HepG2 (cell line): Measurements from ENCODE around the gene LCN2. TPM values are rescaled to one million over a fixed set of nuclear protein-coding genes. Genes with fewer than 3 reads are reported as not detected.

Experiments used
- CREB1 ChIP-seq, 2 experiments: fragments of 450-650 bp in 1 of 2; IDR thresholded peaks; 2 replicates each; pipeline ENCODE4 v1.6.1; 2016 to 2017; ENCODE audit warnings: control low read depth in 1 of 2, mild to moderate bottlenecking in 1 of 2, missing compliant biosample characterization in 1 of 2, missing genetic modification characterization in 1 of 2
- HDAC2 ChIP-seq: sonication (generic); formaldehyde crosslinking; IDR thresholded peaks from 2 replicates; pipeline ENCODE4 v1.4.0; 2020; ENCODE audit warnings: missing genetic modification reagents
- JUND ChIP-seq: sonication (generic); formaldehyde crosslinking; IDR thresholded peaks from 2 replicates; pipeline ENCODE4 v1.8.0; 2022; ENCODE audit warnings: mild to moderate bottlenecking, missing genetic modification reagents
- KLF11 ChIP-seq: IDR thresholded peaks from 2 replicates; pipeline ENCODE4 v1.6.1; 2016; ENCODE audit warnings: missing compliant biosample characterization
- RBM39 ChIP-seq: fragments of 200-400 bp; formaldehyde crosslinking; IDR thresholded peaks from one replicate; pipeline ENCODE4 v1.6.1; 2018; ENCODE audit warnings: antibody characterized with exemption, mild to moderate bottlenecking, low read depth, low read length; ENCODE audit not compliant: poor library complexity, severe bottlenecking
- SP4 ChIP-seq: sonication (generic); formaldehyde crosslinking; IDR thresholded peaks from 2 replicates; pipeline ENCODE4 v1.8.1; 2023; ENCODE audit warnings: mild to moderate bottlenecking, missing genetic modification reagents
- TGIF2 ChIP-seq: IDR thresholded peaks from 2 replicates; pipeline ENCODE4 v1.6.1; 2016; ENCODE audit warnings: control low read depth, missing compliant biosample characterization
- ZMYM3 ChIP-seq: sonication (generic); formaldehyde crosslinking; IDR thresholded peaks from 2 replicates; pipeline ENCODE4 v1.5.1; 2020; ENCODE audit warnings: mild to moderate bottlenecking, missing genetic modification reagents
- ZNF225 ChIP-seq: sonication (generic); formaldehyde crosslinking; IDR thresholded peaks from 2 replicates; pipeline ENCODE4 v1.4.0; 2020; ENCODE audit warnings: mild to moderate bottlenecking, missing genetic modification reagents
- ZNF34 ChIP-seq: sonication (generic); formaldehyde crosslinking; IDR thresholded peaks from 2 replicates; pipeline ENCODE4 v1.4.0; 2020; ENCODE audit warnings: mild to moderate bottlenecking, missing genetic modification reagents, borderline replicate concordance
- ZNF484 ChIP-seq: sonication (generic); formaldehyde crosslinking; IDR thresholded peaks from 2 replicates; pipeline ENCODE4 v1.5.1; 2020; ENCODE audit warnings: mild to moderate bottlenecking, low read depth, missing genetic modification reagents, borderline replicate concordance
- ZNF550 ChIP-seq: sonication (generic); formaldehyde crosslinking; IDR thresholded peaks from 2 replicates; pipeline ENCODE4 v1.4.0; 2020; ENCODE audit warnings: mild to moderate bottlenecking, missing genetic modification reagents, borderline replicate concordance
- polyA plus RNA-seq, 8 experiments: library from polyadenylated mRNA; depleted of rRNA in 3 of 8; stranded (reverse) in 7 of 8; unstranded in 1 of 8; fragments of >200 nt; fragmentation: Illumina TruSeq in 4 of 8; extraction: Trizol in 4 of 8; gene quantifications; 2 replicates each; pipeline versions ENCODE4 v1.2.1 to v1.2.3, GENCODE V29; 2011 to 2016; ENCODE audit warnings: low read depth in 4 of 8, missing spikeins in 1 of 8, mixed read lengths in 1 of 8; ENCODE audit not compliant: insufficient read depth in 1 of 8
- total RNA-seq, 5 experiments: library from RNA; depleted of rRNA; stranded (reverse); fragments of >200 nt; fragmentation: Illumina TruSeq; extraction: Trizol; gene quantifications; 2 replicates each; pipeline ENCODE4 v1.2.3, GENCODE V29; 2016; ENCODE audit warnings: low read depth in 1 of 5
- TF ChIP-seq, protein P1 (sequence below): sonication (generic); formaldehyde crosslinking; IDR thresholded peaks from 2 replicates; pipeline ENCODE4 v1.4.0; 2020; ENCODE audit warnings: mild to moderate bottlenecking, missing genetic modification reagents
- TF ChIP-seq, protein P2 (sequence below): sonication (generic); formaldehyde crosslinking; IDR thresholded peaks from 2 replicates; pipeline ENCODE4 v1.5.0; 2020; ENCODE audit warnings: mild to moderate bottlenecking, missing genetic modification reagents, borderline replicate concordance
- TF ChIP-seq, protein P3 (sequence below), 2 experiments: sonication (generic) in 1 of 2; formaldehyde crosslinking in 1 of 2; IDR thresholded peaks; 2 replicates each; pipeline versions ENCODE4 v1.5.1 to v1.6.1; 2011 to 2020; ENCODE audit warnings: borderline replicate concordance in 1 of 2, low read depth in 1 of 2, low read length in 1 of 2, mild to moderate bottlenecking in 1 of 2, missing genetic modification reagents in 1 of 2, moderate library complexity in 1 of 2
- TF ChIP-seq, protein P4 (sequence below): sonication (generic); formaldehyde crosslinking; conservative IDR thresholded peaks from 2 replicates; pipeline ENCODE4 v1.8.0; 2022; ENCODE audit warnings: missing genetic modification reagents

The LCN2 gene
- total and polyA plus RNA-seq, 2 of the 13 experiments (the other 11 are each of a cell fraction or from before 2014, with no cell fraction given) = 0.38 to 1.4 TPM

DNA sequence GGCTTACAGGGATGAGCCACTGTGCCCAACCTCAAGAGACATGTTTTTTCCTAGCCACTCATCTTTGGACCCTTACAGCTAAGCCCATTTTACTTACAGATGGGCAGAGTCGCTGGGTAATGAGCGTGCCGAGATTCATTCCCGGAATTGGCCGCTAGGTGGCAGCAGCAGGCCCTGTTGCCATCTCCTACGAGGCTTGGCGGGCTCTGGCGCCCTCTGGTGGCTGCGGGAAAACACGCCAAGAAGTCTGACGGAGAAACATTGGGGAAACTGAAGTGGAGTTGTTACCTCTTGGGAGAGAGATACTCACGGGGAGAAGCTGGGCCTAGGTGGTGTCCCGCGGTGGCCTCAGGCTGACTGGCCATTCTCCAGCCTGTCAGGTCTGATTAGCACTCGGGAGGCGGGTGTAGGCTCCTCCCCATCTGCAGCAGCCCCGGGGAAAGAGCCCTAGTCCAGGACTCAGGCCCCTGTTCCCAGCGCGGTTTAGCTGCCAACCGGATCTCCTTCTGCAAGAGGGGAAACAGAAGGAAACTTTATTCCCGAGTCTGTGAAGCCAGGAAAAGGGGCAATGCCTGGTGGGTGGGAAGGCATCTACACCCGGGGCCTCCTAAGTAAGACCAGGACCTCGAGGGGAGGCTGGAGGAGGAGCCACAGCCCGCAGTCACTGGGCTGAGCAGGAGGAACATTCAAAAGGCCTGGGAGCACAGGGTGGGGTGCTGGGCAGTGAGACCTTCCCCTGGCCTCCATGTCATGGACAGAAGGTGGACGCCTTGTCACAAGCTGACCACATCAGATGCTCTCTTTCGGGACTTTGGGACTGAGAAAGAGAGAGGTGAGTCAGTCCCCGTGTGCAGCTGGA is 31.4 kb upstream of the LCN2 start (continued):
- TF ChIP-seq, protein P1, sequence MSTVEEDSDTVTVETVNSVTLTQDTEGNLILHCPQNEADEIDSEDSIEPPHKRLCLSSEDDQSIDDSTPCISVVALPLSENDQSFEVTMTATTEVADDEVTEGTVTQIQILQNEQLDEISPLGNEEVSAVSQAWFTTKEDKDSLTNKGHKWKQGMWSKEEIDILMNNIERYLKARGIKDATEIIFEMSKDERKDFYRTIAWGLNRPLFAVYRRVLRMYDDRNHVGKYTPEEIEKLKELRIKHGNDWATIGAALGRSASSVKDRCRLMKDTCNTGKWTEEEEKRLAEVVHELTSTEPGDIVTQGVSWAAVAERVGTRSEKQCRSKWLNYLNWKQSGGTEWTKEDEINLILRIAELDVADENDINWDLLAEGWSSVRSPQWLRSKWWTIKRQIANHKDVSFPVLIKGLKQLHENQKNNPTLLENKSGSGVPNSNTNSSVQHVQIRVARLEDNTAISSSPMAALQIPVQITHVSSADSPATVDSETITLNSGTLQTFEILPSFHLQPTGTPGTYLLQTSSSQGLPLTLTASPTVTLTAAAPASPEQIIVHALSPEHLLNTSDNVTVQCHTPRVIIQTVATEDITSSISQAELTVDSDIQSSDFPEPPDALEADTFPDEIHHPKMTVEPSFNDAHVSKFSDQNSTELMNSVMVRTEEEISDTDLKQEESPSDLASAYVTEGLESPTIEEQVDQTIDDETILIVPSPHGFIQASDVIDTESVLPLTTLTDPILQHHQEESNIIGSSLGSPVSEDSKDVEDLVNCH (CRISPR knock-in tag) = no peak
- peak; percentile 41; the same call in 1 of the 2 replicates for TF ChIP-seq CREB1 (IDR thresholded peaks at IDR 0.05)
- TF ChIP-seq CREB1 (CRISPR knock-in tag; IDR thresholded peaks at IDR 0.05) = no peak
- TF ChIP-seq ZMYM3 (CRISPR knock-in tag) = peak; percentile 97
- TF ChIP-seq ZNF484 = no peak
- TF ChIP-seq, protein P2, sequence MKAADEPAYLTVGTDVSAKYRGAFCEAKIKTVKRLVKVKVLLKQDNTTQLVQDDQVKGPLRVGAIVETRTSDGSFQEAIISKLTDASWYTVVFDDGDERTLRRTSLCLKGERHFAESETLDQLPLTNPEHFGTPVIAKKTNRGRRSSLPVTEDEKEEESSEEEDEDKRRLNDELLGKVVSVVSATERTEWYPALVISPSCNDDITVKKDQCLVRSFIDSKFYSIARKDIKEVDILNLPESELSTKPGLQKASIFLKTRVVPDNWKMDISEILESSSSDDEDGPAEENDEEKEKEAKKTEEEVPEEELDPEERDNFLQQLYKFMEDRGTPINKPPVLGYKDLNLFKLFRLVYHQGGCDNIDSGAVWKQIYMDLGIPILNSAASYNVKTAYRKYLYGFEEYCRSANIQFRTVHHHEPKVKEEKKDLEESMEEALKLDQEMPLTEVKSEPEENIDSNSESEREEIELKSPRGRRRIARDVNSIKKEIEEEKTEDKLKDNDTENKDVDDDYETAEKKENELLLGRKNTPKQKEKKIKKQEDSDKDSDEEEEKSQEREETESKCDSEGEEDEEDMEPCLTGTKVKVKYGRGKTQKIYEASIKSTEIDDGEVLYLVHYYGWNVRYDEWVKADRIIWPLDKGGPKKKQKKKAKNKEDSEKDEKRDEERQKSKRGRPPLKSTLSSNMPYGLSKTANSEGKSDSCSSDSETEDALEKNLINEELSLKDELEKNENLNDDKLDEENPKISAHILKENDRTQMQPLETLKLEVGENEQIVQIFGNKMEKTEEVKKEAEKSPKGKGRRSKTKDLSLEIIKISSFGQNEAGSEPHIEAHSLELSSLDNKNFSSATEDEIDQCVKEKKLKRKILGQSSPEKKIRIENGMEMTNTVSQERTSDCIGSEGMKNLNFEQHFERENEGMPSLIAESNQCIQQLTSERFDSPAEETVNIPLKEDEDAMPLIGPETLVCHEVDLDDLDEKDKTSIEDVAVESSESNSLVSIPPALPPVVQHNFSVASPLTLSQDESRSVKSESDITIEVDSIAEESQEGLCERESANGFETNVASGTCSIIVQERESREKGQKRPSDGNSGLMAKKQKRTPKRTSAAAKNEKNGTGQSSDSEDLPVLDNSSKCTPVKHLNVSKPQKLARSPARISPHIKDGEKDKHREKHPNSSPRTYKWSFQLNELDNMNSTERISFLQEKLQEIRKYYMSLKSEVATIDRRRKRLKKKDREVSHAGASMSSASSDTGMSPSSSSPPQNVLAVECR (CRISPR knock-in tag) = peak; percentile 66; the same call in 1 of the 2 replicates
- TF ChIP-seq SP4 (CRISPR knock-in tag) = peak; percentile 56; the same call in 1 of the 2 replicates
- no peak for TF ChIP-seq RBM39
- TF ChIP-seq, protein P3, sequence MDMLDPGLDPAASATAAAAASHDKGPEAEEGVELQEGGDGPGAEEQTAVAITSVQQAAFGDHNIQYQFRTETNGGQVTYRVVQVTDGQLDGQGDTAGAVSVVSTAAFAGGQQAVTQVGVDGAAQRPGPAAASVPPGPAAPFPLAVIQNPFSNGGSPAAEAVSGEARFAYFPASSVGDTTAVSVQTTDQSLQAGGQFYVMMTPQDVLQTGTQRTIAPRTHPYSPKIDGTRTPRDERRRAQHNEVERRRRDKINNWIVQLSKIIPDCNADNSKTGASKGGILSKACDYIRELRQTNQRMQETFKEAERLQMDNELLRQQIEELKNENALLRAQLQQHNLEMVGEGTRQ (IDR thresholded peaks at IDR 0.05; ENCODE audit: low read depth, low read length) = no peak
- TF ChIP-seq, protein P3 (CRISPR knock-in tag; IDR thresholded peaks at IDR 0.05; ENCODE audit: borderline replicate concordance) = no peak
- TF ChIP-seq TGIF2 (CRISPR knock-in tag) = no peak
- TF ChIP-seq ZNF34 (CRISPR knock-in tag) = 0 out of 2 replicates have a peak, but pooled peaks have one; percentile 48
- TF ChIP-seq ZNF225 (CRISPR knock-in tag) = no peak
- TF ChIP-seq ZNF550 = no peak
- TF ChIP-seq HDAC2 = peak; percentile 73; the same call in 1 of the 2 replicates
- no peak for TF ChIP-seq JUND (CRISPR knock-in tag)
- TF ChIP-seq KLF11 (CRISPR knock-in tag) = peak; percentile 79; the same call in 1 of the 2 replicates
- TF ChIP-seq, protein P4, sequence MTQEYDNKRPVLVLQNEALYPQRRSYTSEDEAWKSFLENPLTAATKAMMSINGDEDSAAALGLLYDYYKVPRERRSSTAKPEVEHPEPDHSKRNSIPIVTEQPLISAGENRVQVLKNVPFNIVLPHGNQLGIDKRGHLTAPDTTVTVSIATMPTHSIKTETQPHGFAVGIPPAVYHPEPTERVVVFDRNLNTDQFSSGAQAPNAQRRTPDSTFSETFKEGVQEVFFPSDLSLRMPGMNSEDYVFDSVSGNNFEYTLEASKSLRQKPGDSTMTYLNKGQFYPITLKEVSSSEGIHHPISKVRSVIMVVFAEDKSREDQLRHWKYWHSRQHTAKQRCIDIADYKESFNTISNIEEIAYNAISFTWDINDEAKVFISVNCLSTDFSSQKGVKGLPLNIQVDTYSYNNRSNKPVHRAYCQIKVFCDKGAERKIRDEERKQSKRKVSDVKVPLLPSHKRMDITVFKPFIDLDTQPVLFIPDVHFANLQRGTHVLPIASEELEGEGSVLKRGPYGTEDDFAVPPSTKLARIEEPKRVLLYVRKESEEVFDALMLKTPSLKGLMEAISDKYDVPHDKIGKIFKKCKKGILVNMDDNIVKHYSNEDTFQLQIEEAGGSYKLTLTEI (CRISPR knock-in tag) = no peak
